Small intestine (tissue), 16 donors: ENCODE results near the gene PHYKPL. TPM values are rescaled to one million over a fixed set of nuclear protein-coding genes. Genes with fewer than 3 reads are reported as not detected.
A peak's percentile ranks its signal among the peaks of the same experiment; 100 is the strongest.

Experiments
- DNase-seq, 2 donors: peaks; one replicate each; pipeline versions ENCODE4 v3.0.0 to v3.0.0-alpha.2; 2013
- FAIRE-seq: peaks from 2 replicates; lab custom pipeline; 2012; peaks lifted over from hg19 to GRCh38; lab: Jason Lieb, UNC
- H3K27ac ChIP-seq, 3 donors: one replicate each; pipeline ENCODE4 v1.5.1; 2013; ENCODE audit warnings: low read length in 2 of 3, mild to moderate bottlenecking in 2 of 3, control low read depth in 1 of 3, inconsistent platforms in 1 of 3, low read depth in 1 of 3, moderate library complexity in 1 of 3
- H3K27me3 ChIP-seq, 3 donors: one replicate each; pipeline ENCODE4 v1.6.1; 2013; ENCODE audit warnings: low read length in 3 of 3, inconsistent platforms in 1 of 3; ENCODE audit not compliant: control insufficient read depth in 3 of 3, insufficient read depth in 3 of 3
- H3K36me3 ChIP-seq, 3 donors: one replicate each; pipeline ENCODE4 v1.6.1; 2013; ENCODE audit warnings: low read length in 3 of 3, inconsistent platforms in 1 of 3, low read depth in 1 of 3, mild to moderate bottlenecking in 1 of 3, moderate library complexity in 1 of 3; ENCODE audit not compliant: control insufficient read depth in 3 of 3, insufficient read depth in 2 of 3
- H3K4me1 ChIP-seq, 3 donors: one replicate each; pipeline ENCODE4 v1.6.1; 2013; ENCODE audit warnings: low read length in 2 of 3, inconsistent platforms in 1 of 3, low read depth in 1 of 3, mild to moderate bottlenecking in 1 of 3, moderate library complexity in 1 of 3; ENCODE audit not compliant: control insufficient read depth in 3 of 3, insufficient read depth in 2 of 3
- H3K4me3 ChIP-seq, 3 donors: one replicate each; pipeline ENCODE4 v1.5.1; 2013; ENCODE audit warnings: low read length in 3 of 3, control low read depth in 1 of 3, inconsistent platforms in 1 of 3, low read depth in 1 of 3, mild to moderate bottlenecking in 1 of 3, moderate library complexity in 1 of 3
- H3K9me3 ChIP-seq, 2 donors: one replicate each; pipeline ENCODE4 v1.6.1; 2013; ENCODE audit warnings: low read depth in 1 of 2, low read length in 1 of 2; ENCODE audit not compliant: control insufficient read depth in 2 of 2, insufficient read depth in 1 of 2
- WGBS, 3 donors: extraction: QIAGEN DNeasy Blood & Tissue Kit; methylation state at CpG; one replicate each; pipeline ENCODE4 v1.1.7; 2013; 5-methylcytosine and 5-hydroxymethylcytosine counted together
- long read RNA-seq, 10 donors: transcript quantifications; one replicate each; lab custom pipeline, GENCODE V29; 2026
- polyA plus RNA-seq, 4 donors: library from polyadenylated mRNA; stranded (reverse) in 3 of 4; unstranded in 1 of 4; fragments of 200-250 nt in 3 of 4; fragments of 120-200 nt in 1 of 4; gene quantifications; one replicate each; pipeline versions ENCODE4 v1.2.1 to v1.2.3, GENCODE V29; 2013
- donor health status: healthy with polysubstance abuse.
- donor health status: control.
- donor health status: control.
- donor health status: Bipolar disorder and iron deficiency.
- donor health status: healthy.

PHYKPL gene
- 100 to 1,000 TPM in 3 of 4 donors, 10 to 100 TPM in 1; 57.7 to 145 (median 127) TPM for polyA plus RNA-seq
- long read RNA-seq, donor 1, transcript PHYKPL-201 (13 exons, 2,038 nt), result major isoform, 9 of 381 reads
- long read RNA-seq, donor 1, partial matches to known transcripts, result 342 of 381 reads
- long read RNA-seq, donor 1, other reads (novel, unspliced or antisense), result 26 of 381 reads
- long read RNA-seq, donor 2, partial matches to known transcripts, result 0 of 2 reads
- long read RNA-seq, donor 2, other reads (novel, unspliced or antisense), result 0 of 2 reads
- long read RNA-seq, donor 3, partial matches to known transcripts, result 0 of 2 reads
- long read RNA-seq, donor 3, other reads (novel, unspliced or antisense), result 0 of 2 reads
- long read RNA-seq, donor 4, result 0 reads
- long read RNA-seq, donor 5, result 0 reads
- long read RNA-seq, donor 6, transcript PHYKPL-201 (13 exons, 2,038 nt), result major isoform, 8 of 10 reads
- long read RNA-seq, donor 6, partial matches to known transcripts, result 0 of 10 reads
- long read RNA-seq, donor 6, other reads (novel, unspliced or antisense), result 0 of 10 reads
- long read RNA-seq, donor 7, transcript PHYKPL-201 (13 exons, 2,038 nt), result major isoform, 5 of 5 reads
- long read RNA-seq, donor 7, partial matches to known transcripts, result 0 of 5 reads
- long read RNA-seq, donor 7, other reads (novel, unspliced or antisense), result 0 of 5 reads
- long read RNA-seq, donor 8, partial matches to known transcripts, result 0 of 2 reads
- long read RNA-seq, donor 8, other reads (novel, unspliced or antisense), result 0 of 2 reads
- long read RNA-seq, donor 9, partial matches to known transcripts, result 0 of 3 reads
- long read RNA-seq, donor 9, other reads (novel, unspliced or antisense), result 0 of 3 reads
- long read RNA-seq, donor 10, partial matches to known transcripts, result 5 of 8 reads
- long read RNA-seq, donor 10, other reads (novel, unspliced or antisense), result 0 of 8 reads

GRCh38 chr5:178232124-178232919, at the start of gene PHYKPL:
TSS of gene PHYKPL (minus strand) at chr5:178232802. CDS start at chr5:178232550, 252 bp downstream.
- DNase-seq (peak; percentile 64 to 87), FAIRE-seq (no peak)
- Histone ChIP-seq H3K27ac (peak within 1 kb of the TSS; percentile 90 to 99 (median 97)), H3K4me3 (peak within 1 kb of the TSS; percentile 78 to 82 (median 80)), H3K36me3 (peaks cover 4 to 42% (median 10%) of the 10 kb centered on the region in 3 donors), H3K4me1 (peaks cover 3 to 44% (median 12%) of the 10 kb centered on the region in 3 donors), H3K9me3 (peaks cover 0 to 3% of the 10 kb centered on the region in 2 donors), H3K27me3 (no peaks in the 10 kb centered on the region)
- 0 to 1% (median 0%) methylated on average over 66 to 102 of the region's 102 CpGs for WGBS, 3 donors

- no peak overlapping the region for H3K4me3 ChIP-seq
- H3K9me3 ChIP-seq, result peaks cover 2 to 3% of the 10 kb centered on the region in 2 donors
- no peak for DNase-seq
- peaks cover 0 to 2% (median 0%) of the 10 kb centered on the region in 3 donors for H3K4me1 ChIP-seq
- no peak for FAIRE-seq
- peaks cover 0 to 7% (median 2%) of the 10 kb centered on the region in 3 donors for H3K27me3 ChIP-seq
- 84 to 89% (median 86%) methylated on average over 4 of the region's 4 CpGs for WGBS, 3 donors
- no peak overlapping the region for H3K27ac ChIP-seq
- H3K36me3 ChIP-seq, result no peaks in the 10 kb centered on the region
Observed at GRCh38 chr5:178282391-178282790, 49.8 kb upstream of the PHYKPL start.

- WGBS, 3 donors, result 86 to 88% (median 86%) methylated on average over 19 of the region's 19 CpGs
- Histone ChIP-seq H3K4me1 (peaks cover 0 to 2% (median 0%) of the 10 kb centered on the region in 3 donors), H3K27ac (no peak overlapping the region), H3K9me3 (peaks cover 2 to 3% of the 10 kb centered on the region in 2 donors), H3K4me3 (no peak overlapping the region), H3K27me3 (peaks cover 0 to 7% (median 2%) of the 10 kb centered on the region in 3 donors), H3K36me3 (no peaks in the 10 kb centered on the region)
- DNase-seq (no peak), FAIRE-seq (no peak)
Observed at GRCh38 chr5:178281331-178281730, 48.7 kb upstream of the PHYKPL start.

GRCh38 chr5:178280631-178281030, 48.0 kb upstream of the PHYKPL start:
- WGBS, 3 donors, result 73 to 83% (median 81%) methylated on average over 9 of the region's 9 CpGs
- Histone ChIP-seq H3K9me3 (peaks cover 2 to 10% of the 10 kb centered on the region in 2 donors), H3K36me3 (no peaks in the 10 kb centered on the region), H3K4me3 (no peak overlapping the region), H3K4me1 (peaks cover 0 to 2% (median 0%) of the 10 kb centered on the region in 3 donors), H3K27me3 (peaks cover 0 to 7% (median 2%) of the 10 kb centered on the region in 3 donors), H3K27ac (no peak overlapping the region)
- no peak for DNase-seq
- no peak for FAIRE-seq

GRCh38 chr5:178279723-178280438, 47.3 kb upstream of the PHYKPL start:
- no peak overlapping the region for H3K27ac ChIP-seq
- FAIRE-seq, result no peak
- 15 to 19% (median 18%) methylated on average over 32 to 33 of the region's 33 CpGs for WGBS, 3 donors
- H3K4me3 ChIP-seq, result no peak overlapping the region
- peak; percentile 65 to 79 for DNase-seq
- H3K27me3 ChIP-seq, result peaks cover 0 to 7% (median 2%) of the 10 kb centered on the region in 3 donors
- peaks cover 2 to 11% of the 10 kb centered on the region in 2 donors for H3K9me3 ChIP-seq
- peaks cover 0 to 2% (median 0%) of the 10 kb centered on the region in 3 donors for H3K4me1 ChIP-seq
- no peaks in the 10 kb centered on the region for H3K36me3 ChIP-seq

- Histone ChIP-seq H3K27ac (no peak overlapping the region), H3K36me3 (no peaks in the 10 kb centered on the region), H3K4me1 (peaks cover 0 to 2% (median 0%) of the 10 kb centered on the region in 3 donors), H3K27me3 (peaks cover 0 to 7% (median 2%) of the 10 kb centered on the region in 3 donors), H3K4me3 (no peak overlapping the region), H3K9me3 (peaks cover 2 to 11% of the 10 kb centered on the region in 2 donors)
- WGBS, 3 donors, result 63 to 85% (median 73%) methylated on average over 14 of the region's 14 CpGs
- no peak for DNase-seq
- no peak for FAIRE-seq
Observed at GRCh38 chr5:178279026-178279722, 46.6 kb upstream of the PHYKPL start.
